ENCODE results near the gene WDR88.

DNA sequence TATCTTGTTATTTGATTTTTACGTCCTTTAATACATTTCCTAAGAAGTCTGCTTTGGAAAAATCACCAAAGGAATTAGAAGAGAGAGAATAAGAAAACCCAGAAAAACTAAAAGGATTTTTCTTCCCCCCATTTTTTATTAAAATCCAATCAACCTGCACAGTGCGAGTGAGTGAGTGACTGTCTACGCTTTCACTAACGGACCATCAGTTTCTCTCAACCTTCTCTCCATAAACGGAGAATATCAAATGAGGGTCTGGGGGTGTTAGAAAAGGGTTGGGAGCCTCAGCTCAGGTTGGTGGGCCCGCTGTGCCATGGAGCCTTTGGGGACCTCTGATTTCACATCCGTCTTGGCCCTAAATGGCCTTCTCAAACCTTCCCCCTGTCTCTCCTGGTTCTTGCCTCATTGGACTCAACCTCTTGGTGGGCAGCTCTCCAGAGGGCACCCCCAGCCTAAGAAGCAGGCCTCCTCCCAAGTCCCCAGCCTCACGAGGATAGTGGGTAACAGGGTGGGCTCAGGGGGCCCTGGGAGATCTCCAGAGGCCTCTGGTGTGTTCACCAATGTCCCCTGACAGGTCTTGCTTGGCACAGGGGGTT, 61.5 kb downstream of the WDR88 start:
- TF ChIP-seq POLR2AphosphoS5 (IDR thresholded peaks at IDR 0.05) (no peak), CTCF (IDR thresholded peaks at IDR 0.05) (no peak), EP300 (IDR thresholded peaks at IDR 0.05) (no peak), POLR2A (IDR thresholded peaks at IDR 0.05; ENCODE audit: low read depth) (no peak)
